IgD-negative memory B cell (primary cell): ENCODE data around the gene LCN15. TPM values are rescaled to one million over a fixed set of nuclear protein-coding genes. Genes with fewer than 3 reads are reported as not detected.
"Not testable (repeated sequence)": the region's sequence is repeated elsewhere in the genome, so short reads cannot be mapped to it uniquely, and the experiment has no call there.

Experiments used
- H3K27ac Mint-ChIP-seq, 3 donors: one replicate each; pipeline ENCODE4 v1.8.0; 2020 to 2022; ENCODE audit warnings: mild to moderate bottlenecking in 3 of 3, mixed read lengths in 3 of 3, moderate library complexity in 1 of 3
- H3K27me3 Mint-ChIP-seq: one replicate; pipeline ENCODE4 v1.8.0; 2021; ENCODE audit warnings: mixed read lengths
- H3K36me3 Mint-ChIP-seq: one replicate; pipeline ENCODE4 v1.8.0; 2020; ENCODE audit warnings: mild to moderate bottlenecking, mixed read lengths
- H3K4me1 Mint-ChIP-seq, 3 donors: one replicate each; pipeline ENCODE4 v1.8.0; 2020 to 2022; ENCODE audit warnings: mixed read lengths in 3 of 3, mild to moderate bottlenecking in 1 of 3
- H3K4me3 Mint-ChIP-seq, 4 donors: one replicate each; pipeline ENCODE4 v1.8.0; 2020 to 2022; ENCODE audit warnings: mild to moderate bottlenecking in 4 of 4, mixed read lengths in 4 of 4, moderate library complexity in 3 of 4
- H3K9me3 Mint-ChIP-seq, 3 donors: one replicate each; pipeline ENCODE4 v1.8.0; 2020 to 2021; ENCODE audit warnings: mixed read lengths in 3 of 3, mild to moderate bottlenecking in 1 of 3
- polyA plus RNA-seq: library from polyadenylated mRNA; unstranded; fragments of 300-500 nt; fragmentation: Illumina TruSeq; gene quantifications from one replicate; pipeline ENCODE4 v1.2.3, GENCODE V29; 2021

Gene LCN15
- polyA plus RNA-seq, 1 donor from 2014 or later, result not detected

DNA sequence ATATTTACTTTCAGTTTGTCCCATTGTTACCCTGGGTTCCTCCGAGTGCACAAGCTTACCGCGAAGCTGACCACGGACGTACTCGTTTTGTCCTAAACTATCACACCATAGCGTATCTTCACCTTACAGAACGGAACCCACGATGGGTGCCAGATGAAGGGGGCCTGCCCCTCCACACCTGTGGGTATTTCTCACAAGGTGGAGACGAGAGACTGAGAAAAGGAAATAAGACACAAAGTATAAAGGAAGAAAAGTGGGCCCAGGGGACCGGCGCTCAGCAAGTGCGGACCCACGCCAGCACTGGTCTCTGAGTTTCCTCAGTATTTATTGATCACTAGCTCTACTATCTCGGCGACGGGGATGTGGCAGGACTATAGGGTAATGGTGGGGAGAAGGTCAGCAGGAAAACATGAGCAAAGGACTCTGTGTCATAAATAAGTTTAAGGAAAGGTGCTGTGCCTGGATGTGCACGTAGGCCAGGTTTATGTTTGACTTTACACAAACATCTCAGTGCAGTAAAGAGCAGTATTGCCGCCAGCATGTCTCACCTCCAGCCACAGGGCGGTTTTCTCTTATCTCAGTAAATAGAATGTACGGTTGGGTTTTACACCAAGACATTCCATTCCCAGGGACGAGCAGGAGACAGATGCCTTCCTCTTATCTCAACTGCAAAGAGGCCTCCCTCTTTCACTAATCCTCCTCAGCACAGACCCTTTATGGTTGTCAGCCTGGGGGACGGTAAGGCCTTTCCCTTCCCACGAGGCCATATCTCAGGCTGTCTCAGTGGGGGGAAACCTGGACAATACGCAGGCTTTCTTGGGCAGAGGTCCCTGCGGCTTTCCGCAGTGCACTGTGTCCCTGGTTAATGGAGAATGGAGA is 24.6 kb upstream of the LCN15 start:
- H3K27ac Mint-ChIP-seq, result peak overlapping the region in 1 of 3 donors; percentile 28
- H3K36me3 Mint-ChIP-seq, H3K27me3 Mint-ChIP-seq, H3K9me3 Mint-ChIP-seq: not testable (repeated sequence)
- peak overlapping the region in 1 of 4 donors; percentile 49 for H3K4me3 Mint-ChIP-seq
- peaks cover 0 to 19% (median 18%) of the 10 kb centered on the region in 3 donors for H3K4me1 Mint-ChIP-seq

DNA sequence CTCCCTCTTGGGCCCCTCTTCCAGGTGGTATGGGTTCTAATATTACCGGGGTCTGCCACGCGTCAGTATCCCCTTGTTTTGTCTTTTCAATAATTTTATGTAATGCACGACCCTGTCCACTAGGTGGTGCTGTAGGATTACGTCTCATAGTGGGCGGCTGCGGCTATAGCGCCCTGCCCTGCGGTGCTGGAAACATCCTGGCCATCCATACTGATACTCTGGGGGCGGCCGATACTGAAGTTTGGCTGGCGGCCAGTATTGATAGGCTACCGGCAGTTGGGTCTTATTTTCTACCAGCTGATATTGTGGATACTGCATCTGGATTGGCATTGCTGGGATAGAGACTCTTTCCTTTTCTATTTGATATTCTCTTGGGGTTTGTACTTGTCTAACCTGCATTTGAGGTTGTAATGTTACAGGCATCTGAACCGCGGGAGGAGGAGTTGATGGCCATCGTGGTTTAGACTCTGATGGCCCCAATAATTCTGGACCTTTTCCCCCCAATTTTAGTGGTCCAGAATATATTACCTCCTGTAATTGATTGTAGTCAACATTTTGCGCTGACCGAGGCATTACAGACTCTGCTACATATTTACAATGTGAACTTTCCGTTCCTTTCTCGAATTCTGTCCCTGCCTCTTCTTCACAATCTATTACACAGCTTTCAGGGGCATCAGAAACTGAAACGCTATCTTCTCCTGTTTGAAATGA is 23.5 kb upstream of the LCN15 start:
- Mint-ChIP-seq H3K4me1 (peaks cover 0 to 18% (median 14%) of the 10 kb centered on the region in 3 donors), H3K36me3 (no peaks in the 10 kb centered on the region), H3K27me3 (peaks cover 3% of the 10 kb centered on the region), H3K4me3 (peak overlapping the region in 1 of 4 donors; percentile 49), H3K27ac (peak overlapping the region in 2 of 3 donors; percentile 28 to 65), H3K9me3 (no peaks in the 10 kb centered on the region)

- H3K4me3 Mint-ChIP-seq, H3K36me3 Mint-ChIP-seq, H3K27me3 Mint-ChIP-seq, H3K27ac Mint-ChIP-seq, H3K9me3 Mint-ChIP-seq: not testable (repeated sequence)
- peaks cover 0 to 14% (median 12%) of the 10 kb centered on the region in 3 donors for H3K4me1 Mint-ChIP-seq
Observed at GRCh38 chr9:136786983-136787382, 22.7 kb upstream of the LCN15 start.

- peak overlapping the region in 1 of 4 donors; percentile 51 for H3K4me3 Mint-ChIP-seq
- H3K27ac Mint-ChIP-seq, result no peak overlapping the region
- H3K9me3 Mint-ChIP-seq, result no peaks in the 10 kb centered on the region
- peaks cover 0 to 14% (median 10%) of the 10 kb centered on the region in 3 donors for H3K4me1 Mint-ChIP-seq
- H3K27me3 Mint-ChIP-seq, result peaks cover 3% of the 10 kb centered on the region
- H3K36me3 Mint-ChIP-seq, result no peaks in the 10 kb centered on the region
Observed at GRCh38 chr9:136786451-136786850, 22.1 kb upstream of the LCN15 start.

GRCh38 chr9:136785565-136786355 is 21.4 kb upstream of the LCN15 start:
- H3K36me3 Mint-ChIP-seq, H3K27ac Mint-ChIP-seq, H3K27me3 Mint-ChIP-seq, H3K9me3 Mint-ChIP-seq, H3K4me3 Mint-ChIP-seq: not testable (repeated sequence)
- peaks cover 0 to 14% (median 10%) of the 10 kb centered on the region in 3 donors for H3K4me1 Mint-ChIP-seq

DNA sequence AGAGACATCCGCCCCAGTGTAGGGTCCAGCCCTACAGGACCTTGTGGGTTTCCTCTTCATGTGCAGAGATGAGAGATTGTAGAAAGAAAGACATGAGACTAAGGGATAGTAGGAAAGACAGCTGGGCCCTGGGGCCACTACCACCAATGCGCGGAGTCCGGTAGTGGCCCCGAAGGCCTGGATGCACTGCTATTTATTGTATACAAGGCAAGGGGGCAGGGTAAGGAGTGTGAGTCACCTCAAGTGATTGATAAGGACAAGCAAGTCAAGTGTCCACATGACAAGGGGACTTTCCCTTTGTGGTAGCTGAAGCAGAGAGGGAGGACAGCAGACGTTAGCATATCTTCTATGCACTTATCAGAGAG is 20.7 kb upstream of the LCN15 start:
- H3K27me3 Mint-ChIP-seq, result peaks cover 3% of the 10 kb centered on the region
- no peaks in the 10 kb centered on the region for H3K9me3 Mint-ChIP-seq
- no peak overlapping the region for H3K27ac Mint-ChIP-seq

DNA sequence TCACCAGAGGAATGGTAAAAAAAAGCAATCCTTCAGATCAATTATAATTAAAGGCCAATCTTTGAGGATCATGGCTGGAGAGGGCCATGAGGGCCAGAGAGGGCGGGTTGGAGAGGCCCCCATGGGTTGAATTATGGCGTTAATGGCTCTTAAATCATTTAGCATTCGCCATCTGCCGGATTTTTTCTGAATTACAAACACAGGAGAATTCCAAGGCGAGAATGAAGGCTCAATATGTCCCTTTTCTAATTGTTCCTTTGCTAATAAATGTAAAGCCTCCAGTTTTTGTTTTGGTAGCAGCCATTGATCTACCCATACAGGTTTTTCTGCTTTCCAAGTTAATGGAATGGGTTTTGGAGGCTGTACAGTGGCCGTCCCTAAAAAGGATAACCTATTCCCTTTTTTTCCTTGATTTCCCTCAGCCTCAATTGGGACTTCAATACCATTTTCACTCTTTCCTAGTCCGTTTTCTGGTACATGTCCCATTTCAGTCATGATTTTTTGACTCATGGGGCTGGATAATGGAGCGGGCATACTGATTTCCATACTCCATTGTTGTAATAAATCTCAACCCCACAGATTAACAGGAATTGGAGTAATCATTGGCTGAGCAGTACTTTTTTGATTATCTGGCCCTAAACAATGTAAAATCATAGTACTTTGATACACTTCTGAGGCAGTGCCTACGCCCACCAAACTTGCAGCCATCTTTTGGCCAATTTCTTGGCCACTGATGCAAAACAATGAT is 20.1 kb upstream of the LCN15 start:
- peaks cover 3% of the 10 kb centered on the region for H3K27me3 Mint-ChIP-seq

More for the DNA sequence above, 20.7 kb upstream of the LCN15 start:
- no peaks in the 10 kb centered on the region for H3K36me3 Mint-ChIP-seq
- peaks cover 0 to 14% (median 6%) of the 10 kb centered on the region in 3 donors for H3K4me1 Mint-ChIP-seq
- H3K4me3 Mint-ChIP-seq, result peak overlapping the region in 1 of 4 donors; percentile 30

GRCh38 chr9:136782452-136782851 is 18.1 kb upstream of the LCN15 start:
- H3K9me3 Mint-ChIP-seq, result no peaks in the 10 kb centered on the region
- H3K4me1 Mint-ChIP-seq, result peaks cover 0 to under 1% (median under 1%) of the 10 kb centered on the region in 3 donors

More for the DNA sequence above, 20.1 kb upstream of the LCN15 start:
- Mint-ChIP-seq H3K36me3 (no peaks in the 10 kb centered on the region), H3K4me3 (no peak overlapping the region), H3K4me1 (peaks cover 0 to 14% (median 6%) of the 10 kb centered on the region in 3 donors), H3K9me3 (no peaks in the 10 kb centered on the region), H3K27ac (peak overlapping the region in 1 of 3 donors; percentile 60)

GRCh38 chr9:136779808-136780207 is 15.5 kb upstream of the LCN15 start:
- Mint-ChIP-seq H3K27ac (peak overlapping the region in 1 of 3 donors; percentile 37), H3K36me3 (peaks cover 2% of the 10 kb centered on the region), H3K4me1 (peaks cover 0 to 3% (median 0%) of the 10 kb centered on the region in 3 donors), H3K4me3 (no peak overlapping the region), H3K9me3 (no peaks in the 10 kb centered on the region), H3K27me3 (no peaks in the 10 kb centered on the region)

More at GRCh38 chr9:136782452-136782851, 18.1 kb upstream of the LCN15 start:
- Mint-ChIP-seq H3K27ac (no peak overlapping the region), H3K4me3 (no peak overlapping the region), H3K27me3 (peaks cover under 1% of the 10 kb centered on the region), H3K36me3 (no peaks in the 10 kb centered on the region)

DNA sequence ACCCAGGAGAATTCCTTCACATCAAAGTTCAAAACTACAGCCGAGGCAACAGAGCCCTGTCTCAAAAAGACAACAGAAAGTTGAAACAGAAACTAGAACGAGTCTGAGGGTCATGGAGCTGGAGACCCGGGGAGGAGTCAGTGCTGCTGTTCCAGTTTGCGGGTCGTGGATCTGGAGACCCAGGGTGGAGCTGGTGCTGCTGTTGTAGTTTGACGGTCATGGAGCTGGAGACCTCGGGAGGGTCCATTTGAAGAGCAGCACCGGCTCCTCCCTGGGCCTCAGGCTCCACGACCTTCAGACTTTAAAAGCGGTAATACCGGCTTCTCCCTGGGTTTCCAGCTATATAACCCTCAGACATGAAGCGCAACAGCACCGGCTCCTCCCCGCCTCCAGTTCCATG is 13.0 kb upstream of the LCN15 start:
- peaks cover 7% of the 10 kb centered on the region for H3K36me3 Mint-ChIP-seq
- peaks cover 2% of the 10 kb centered on the region for H3K27me3 Mint-ChIP-seq
- H3K27ac Mint-ChIP-seq, result no peak overlapping the region
- peaks cover 0 to 8% (median 6%) of the 10 kb centered on the region in 3 donors for H3K4me1 Mint-ChIP-seq
- H3K9me3 Mint-ChIP-seq, result peaks cover 0 to 3% (median 0%) of the 10 kb centered on the region in 3 donors
- H3K4me3 Mint-ChIP-seq, result no peak overlapping the region

DNA sequence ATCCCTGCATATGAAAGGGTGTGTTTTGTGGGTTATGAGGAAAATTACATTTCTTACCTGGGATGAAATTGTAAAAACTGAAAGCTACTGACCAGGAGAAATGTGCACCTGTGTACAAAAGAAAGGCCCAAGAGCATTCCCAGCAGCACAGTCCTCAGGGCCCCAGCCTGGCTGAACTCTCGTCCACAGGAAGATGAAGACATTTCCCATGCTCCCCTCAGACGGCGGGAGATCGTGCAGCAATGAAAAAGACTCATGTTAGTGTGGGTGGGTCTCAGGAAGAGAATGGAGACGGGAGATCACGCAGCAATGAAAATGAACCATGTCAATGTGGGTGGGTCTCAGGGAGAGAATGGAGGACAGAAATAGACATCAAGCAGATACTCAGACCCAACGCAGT is 12.6 kb upstream of the LCN15 start:
- Mint-ChIP-seq H3K27me3 (peaks cover 2% of the 10 kb centered on the region), H3K36me3 (peaks cover 7% of the 10 kb centered on the region), H3K27ac (no peak overlapping the region), H3K4me3 (no peak overlapping the region), H3K9me3 (peaks cover 0 to 3% (median 0%) of the 10 kb centered on the region in 3 donors), H3K4me1 (peaks cover 0 to 8% (median 6%) of the 10 kb centered on the region in 3 donors)

DNA sequence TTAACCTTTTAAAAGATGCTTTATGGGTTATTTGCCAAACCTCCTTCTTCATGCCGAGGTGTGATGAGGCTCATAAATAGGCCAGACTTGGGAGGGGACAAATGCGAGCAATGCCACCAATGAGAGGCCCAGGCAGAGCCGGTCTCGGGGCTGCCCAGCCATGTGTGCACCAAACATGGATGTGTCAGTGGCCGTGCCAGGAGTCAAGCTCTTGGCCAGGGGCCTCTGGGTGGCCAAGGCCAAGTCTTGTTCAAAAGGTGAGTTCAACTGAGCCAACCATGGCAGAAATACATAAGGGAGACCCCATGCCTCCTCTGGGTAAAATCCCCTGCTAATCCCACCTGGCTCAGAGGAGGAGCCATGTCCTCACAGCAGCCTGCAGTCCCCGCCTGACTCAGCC is 10.9 kb upstream of the LCN15 start:
- Mint-ChIP-seq H3K27ac (no peak overlapping the region), H3K9me3 (peaks cover 0 to 3% (median 2%) of the 10 kb centered on the region in 3 donors), H3K4me1 (peaks cover 0 to 10% (median 7%) of the 10 kb centered on the region in 3 donors), H3K27me3 (peaks cover 3% of the 10 kb centered on the region), H3K36me3 (peaks cover 7% of the 10 kb centered on the region), H3K4me3 (no peak overlapping the region)

GRCh38 chr9:136774416-136775045 is 10.2 kb upstream of the LCN15 start:
- H3K27ac Mint-ChIP-seq, result no peak overlapping the region
- H3K9me3 Mint-ChIP-seq, result peaks cover 0 to 3% (median 2%) of the 10 kb centered on the region in 3 donors
- peaks cover 3% of the 10 kb centered on the region for H3K27me3 Mint-ChIP-seq
- H3K36me3 Mint-ChIP-seq, result peaks cover 7% of the 10 kb centered on the region
- H3K4me1 Mint-ChIP-seq, result peaks cover 0 to 11% (median 7%) of the 10 kb centered on the region in 3 donors
- no peak overlapping the region for H3K4me3 Mint-ChIP-seq
